Measurements from ENCODE around the gene TRIM58. TPM values are rescaled to one million over a fixed set of nuclear protein-coding genes. Genes with fewer than 3 reads are reported as not detected.

The TRIM58 gene
- total and polyA plus RNA-seq, 2 of the 4 experiments (the other 2 are of a cell fraction): 0.54 to 0.91 TPM

- no peak for ATAC-seq (ENCODE audit: low read depth)
- in situ Hi-C loops (cut with MboI; ENCODE audit: low sequenced_read_pairs): no loop called here
- H4K20me1 ChIP-seq (ENCODE audit: insufficient read depth, low read length): no peaks in the 10 kb centered on the region
- H3K18ac ChIP-seq (ENCODE audit: low read depth, low read length): no peak overlapping the region
- no peaks in the 10 kb centered on the region for H3K27me3 ChIP-seq (ENCODE audit: control insufficient read depth, insufficient read depth, low read length)
- no peak overlapping the region for H2AK9ac ChIP-seq (replicated peaks; ENCODE audit: low read depth, low read length, poor library complexity)
- H3K36me3 ChIP-seq (ENCODE audit: control insufficient read depth, insufficient read depth, low read length): no peaks in the 10 kb centered on the region
- dilution Hi-C loops (cut with HindIII; ENCODE audit: low sequenced_read_pairs, unreplicated experiment): no loop called here
- H3K4me1 ChIP-seq (ENCODE audit: control insufficient read depth, insufficient read depth, low read length): no peaks in the 10 kb centered on the region
- H3K9ac ChIP-seq (ENCODE audit: low read depth, low read length): no peak overlapping the region
- intact Hi-C loops (cut with micrococcal nuclease): no loop called here
- H2AK5ac ChIP-seq (ENCODE audit: low read depth, low read length): no peak overlapping the region
- H3K4me2 ChIP-seq (ENCODE audit: low read depth, low read length): no peak overlapping the region
- H3K27ac ChIP-seq (ENCODE audit: insufficient read depth, low read length): no peak overlapping the region
- no peak for DNase-seq
- H2BK5ac ChIP-seq (ENCODE audit: low read depth, low read length, poor library complexity, severe bottlenecking): no peak overlapping the region
- H3K9me3 ChIP-seq (ENCODE audit: control insufficient read depth, insufficient read depth, low read length): peaks cover 29% of the 10 kb centered on the region
- H4K5ac ChIP-seq (ENCODE audit: low read depth, low read length): no peak overlapping the region
- no peak overlapping the region for H2BK20ac ChIP-seq (ENCODE audit: low read depth, low read length)
- TF ChIP-seq MAFK (IDR thresholded peaks at IDR 0.05; ENCODE audit: low read depth, low read length) (no peak), POLR2A (IDR thresholded peaks at IDR 0.05; ENCODE audit: low read depth, low read length) (no peak), BHLHE40 (IDR thresholded peaks at IDR 0.05; ENCODE audit: low read depth, low read length) (no peak), SMC3 (IDR thresholded peaks at IDR 0.05; ENCODE audit: low read depth, low read length) (no peak), RCOR1 (IDR thresholded peaks at IDR 0.05; ENCODE audit: insufficient replicate concordance, low read length) (no peak), RAD21 (IDR thresholded peaks at IDR 0.05; ENCODE audit: low read length) (no peak)
- BruUV-seq (replicated peaks): no TSS peak
- no peak overlapping the region for H3K14ac ChIP-seq (replicated peaks; ENCODE audit: low read depth, low read length)
- H4K8ac ChIP-seq (ENCODE audit: low read depth in 2 of 2, low read length in 2 of 2): no peak overlapping the region
- 50% methylated on average over 5 of the region's 6 CpGs; no CpG with 5 or more reads in 1 of the 2 experiments for WGBS, 2 experiments (ENCODE audit: extremely low coverage in 2 of 2, insufficient read length in 1 of 2)
- POLR2A ChIA-PET (ENCODE audit: unreplicated experiment): no interaction called here
- H3K79me1 ChIP-seq (ENCODE audit: low read depth in 1 of 2, low read length in 2 of 2): no peaks in the 10 kb centered on the region
- no peaks in the 10 kb centered on the region for H3K9me1 ChIP-seq (ENCODE audit: insufficient read depth, low read length)
- H3K4me3 ChIP-seq (ENCODE audit: insufficient read depth, low read depth, low read length): no peak overlapping the region
- H2AFZ ChIP-seq (replicated peaks; ENCODE audit: low read length, poor library complexity): no peak overlapping the region
- H3K56ac ChIP-seq (ENCODE audit: extremely low read depth, insufficient read depth, low read length): no peak overlapping the region
- no peak overlapping the region for H3K4ac ChIP-seq (ENCODE audit: low read depth, low read length)
- H2BK15ac ChIP-seq (ENCODE audit: low read depth, low read length): no peak overlapping the region
- CTCF ChIA-PET: interaction anchor here (0.6 kb wide), 1 partner anchor 13 kb away, joined by 3 read pairs; no protein-coding TSS in a partner anchor
- no peak overlapping the region for H2BK120ac ChIP-seq (ENCODE audit: low read depth, low read length)
- H4K91ac ChIP-seq (ENCODE audit: insufficient read depth, low read depth, low read length): no peak overlapping the region
- no peak overlapping the region for H3K23ac ChIP-seq (ENCODE audit: low read depth, low read length)
Observed at GRCh38 chr1:247833601-247834000, 23.4 kb upstream of the TRIM58 start.

Data from IMR-90 (cell line).